GM23338 (cell line): ENCODE results near the gene ZNF860.

Source experiments
- EZH2 ChIP-seq: fragments of 200-600 bp; sonication (generic); IDR thresholded peaks from one replicate; pipeline ENCODE4 v1.8.0; 2017; ENCODE audit warnings: antibody characterized with exemption, mild to moderate bottlenecking, low read depth; ENCODE audit not compliant: unreplicated experiment
- EZH2phosphoT487 ChIP-seq: fragments of 200-600 bp; sonication (generic); IDR thresholded peaks from one replicate; pipeline ENCODE4 v1.8.1; 2018; ENCODE audit warnings: antibody characterized with exemption; ENCODE audit not compliant: unreplicated experiment
- POLR2AphosphoS5 ChIP-seq: IDR thresholded peaks from 2 replicates; pipeline ENCODE4 v1.6.1; 2016; ENCODE audit warnings: antibody characterized with exemption, low read depth
- TF ChIP-seq, protein P1 (sequence below), 2 experiments: fragments of 200-600 bp in 1 of 2; sonication (generic) in 1 of 2; conservative IDR thresholded peaks; 2 replicates each; pipeline versions ENCODE4 v1.5.1 to v1.6.1; 2016 to 2017; ENCODE audit warnings: antibody characterized with exemption in 2 of 2, low read depth in 2 of 2, mild to moderate bottlenecking in 2 of 2, moderate library complexity in 1 of 2
- TF ChIP-seq, protein P2 (sequence below): IDR thresholded peaks from one replicate; pipeline ENCODE4 v1.6.1; 2018; ENCODE audit warnings: antibody characterized with exemption; ENCODE audit not compliant: unreplicated experiment

DNA sequence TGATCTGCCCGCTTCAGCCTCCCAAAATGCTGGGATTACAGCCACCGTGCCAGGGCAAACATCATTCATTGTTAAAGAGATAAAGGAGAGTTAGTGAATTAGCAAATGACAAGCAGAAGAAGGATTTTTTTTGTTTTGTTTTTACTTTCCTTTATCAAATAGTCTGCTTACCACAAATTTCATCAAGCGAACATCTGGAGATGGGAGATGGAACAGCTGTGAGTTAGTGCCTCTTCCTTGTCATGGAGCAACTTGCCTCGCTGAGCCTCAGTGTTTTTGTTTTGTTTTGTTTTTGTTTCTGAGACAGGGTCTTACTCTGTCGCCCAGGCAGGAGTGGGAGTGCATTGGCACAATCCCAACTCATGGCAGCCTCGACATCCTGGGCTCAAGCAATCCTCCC lies 15.9 kb downstream of the ZNF860 start:
- TF ChIP-seq POLR2AphosphoS5: no peak
- TF ChIP-seq, protein P1, sequence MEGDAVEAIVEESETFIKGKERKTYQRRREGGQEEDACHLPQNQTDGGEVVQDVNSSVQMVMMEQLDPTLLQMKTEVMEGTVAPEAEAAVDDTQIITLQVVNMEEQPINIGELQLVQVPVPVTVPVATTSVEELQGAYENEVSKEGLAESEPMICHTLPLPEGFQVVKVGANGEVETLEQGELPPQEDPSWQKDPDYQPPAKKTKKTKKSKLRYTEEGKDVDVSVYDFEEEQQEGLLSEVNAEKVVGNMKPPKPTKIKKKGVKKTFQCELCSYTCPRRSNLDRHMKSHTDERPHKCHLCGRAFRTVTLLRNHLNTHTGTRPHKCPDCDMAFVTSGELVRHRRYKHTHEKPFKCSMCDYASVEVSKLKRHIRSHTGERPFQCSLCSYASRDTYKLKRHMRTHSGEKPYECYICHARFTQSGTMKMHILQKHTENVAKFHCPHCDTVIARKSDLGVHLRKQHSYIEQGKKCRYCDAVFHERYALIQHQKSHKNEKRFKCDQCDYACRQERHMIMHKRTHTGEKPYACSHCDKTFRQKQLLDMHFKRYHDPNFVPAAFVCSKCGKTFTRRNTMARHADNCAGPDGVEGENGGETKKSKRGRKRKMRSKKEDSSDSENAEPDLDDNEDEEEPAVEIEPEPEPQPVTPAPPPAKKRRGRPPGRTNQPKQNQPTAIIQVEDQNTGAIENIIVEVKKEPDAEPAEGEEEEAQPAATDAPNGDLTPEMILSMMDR (conservative IDR thresholded peaks at IDR 0.05; ENCODE audit: low read depth in 2 of 2): no peak
- no peak for TF ChIP-seq EZH2phosphoT487
- no peak for TF ChIP-seq EZH2
- TF ChIP-seq, protein P2, sequence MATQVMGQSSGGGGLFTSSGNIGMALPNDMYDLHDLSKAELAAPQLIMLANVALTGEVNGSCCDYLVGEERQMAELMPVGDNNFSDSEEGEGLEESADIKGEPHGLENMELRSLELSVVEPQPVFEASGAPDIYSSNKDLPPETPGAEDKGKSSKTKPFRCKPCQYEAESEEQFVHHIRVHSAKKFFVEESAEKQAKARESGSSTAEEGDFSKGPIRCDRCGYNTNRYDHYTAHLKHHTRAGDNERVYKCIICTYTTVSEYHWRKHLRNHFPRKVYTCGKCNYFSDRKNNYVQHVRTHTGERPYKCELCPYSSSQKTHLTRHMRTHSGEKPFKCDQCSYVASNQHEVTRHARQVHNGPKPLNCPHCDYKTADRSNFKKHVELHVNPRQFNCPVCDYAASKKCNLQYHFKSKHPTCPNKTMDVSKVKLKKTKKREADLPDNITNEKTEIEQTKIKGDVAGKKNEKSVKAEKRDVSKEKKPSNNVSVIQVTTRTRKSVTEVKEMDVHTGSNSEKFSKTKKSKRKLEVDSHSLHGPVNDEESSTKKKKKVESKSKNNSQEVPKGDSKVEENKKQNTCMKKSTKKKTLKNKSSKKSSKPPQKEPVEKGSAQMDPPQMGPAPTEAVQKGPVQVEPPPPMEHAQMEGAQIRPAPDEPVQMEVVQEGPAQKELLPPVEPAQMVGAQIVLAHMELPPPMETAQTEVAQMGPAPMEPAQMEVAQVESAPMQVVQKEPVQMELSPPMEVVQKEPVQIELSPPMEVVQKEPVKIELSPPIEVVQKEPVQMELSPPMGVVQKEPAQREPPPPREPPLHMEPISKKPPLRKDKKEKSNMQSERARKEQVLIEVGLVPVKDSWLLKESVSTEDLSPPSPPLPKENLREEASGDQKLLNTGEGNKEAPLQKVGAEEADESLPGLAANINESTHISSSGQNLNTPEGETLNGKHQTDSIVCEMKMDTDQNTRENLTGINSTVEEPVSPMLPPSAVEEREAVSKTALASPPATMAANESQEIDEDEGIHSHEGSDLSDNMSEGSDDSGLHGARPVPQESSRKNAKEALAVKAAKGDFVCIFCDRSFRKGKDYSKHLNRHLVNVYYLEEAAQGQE: no peak
